Measurements from ENCODE around the gene EPB41L4B.

The EPB41L4B gene

GRCh38 chr9:109269839-109270238 lies 51.0 kb downstream of the EPB41L4B start:
- DNase-seq (ENCODE audit: low read depth): no peak

DNA sequence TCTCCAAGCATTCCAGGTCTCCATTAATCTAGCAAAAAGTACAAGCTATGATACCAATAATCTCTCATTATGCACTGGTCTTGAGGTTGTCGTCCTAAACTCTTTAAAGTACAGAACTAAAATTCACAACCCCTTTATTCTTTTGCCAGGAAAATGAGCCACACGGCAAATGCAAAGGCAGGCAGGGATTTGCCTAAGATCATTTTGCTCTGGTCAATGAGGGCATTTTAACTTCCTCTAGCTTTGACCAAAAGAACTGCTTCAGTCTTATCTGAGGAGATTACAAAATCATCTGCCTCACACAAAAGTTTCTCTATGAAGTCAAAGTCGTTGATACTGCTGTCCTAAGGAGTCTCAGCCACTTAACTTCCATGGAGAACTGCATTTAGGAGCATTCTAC lies 51.8 kb downstream of the EPB41L4B start:
- DNase-seq (ENCODE audit: low read depth): no peak

- no peak for DNase-seq (ENCODE audit: low read depth)
These were observed 53.3 kb downstream of the EPB41L4B start for GRCh38 chr9:109267555-109267954.

GRCh38 chr9:109264877-109265587 lies 55.8 kb downstream of the EPB41L4B start:
- no peak for DNase-seq (ENCODE audit: low read depth)

DNA sequence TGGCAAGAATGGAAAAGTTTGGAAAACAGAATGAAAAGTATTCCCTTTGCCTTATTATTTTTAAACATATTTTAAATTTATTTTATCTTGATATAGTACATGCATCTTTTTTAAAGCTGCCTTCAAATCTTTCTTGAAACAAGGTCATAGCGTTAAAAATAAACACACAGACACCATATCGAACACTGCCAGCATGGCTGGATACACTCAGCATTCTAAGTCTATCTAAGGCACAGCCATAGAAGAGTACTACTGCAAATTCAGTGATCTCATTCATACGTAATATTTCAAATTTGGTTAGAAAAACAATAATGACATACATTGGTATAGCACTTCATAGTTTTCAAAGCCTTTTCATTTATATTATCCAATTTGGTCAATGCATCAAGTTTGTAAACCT lies 57.5 kb downstream of the EPB41L4B start:
- DNase-seq (ENCODE audit: low read depth): no peak

DNA sequence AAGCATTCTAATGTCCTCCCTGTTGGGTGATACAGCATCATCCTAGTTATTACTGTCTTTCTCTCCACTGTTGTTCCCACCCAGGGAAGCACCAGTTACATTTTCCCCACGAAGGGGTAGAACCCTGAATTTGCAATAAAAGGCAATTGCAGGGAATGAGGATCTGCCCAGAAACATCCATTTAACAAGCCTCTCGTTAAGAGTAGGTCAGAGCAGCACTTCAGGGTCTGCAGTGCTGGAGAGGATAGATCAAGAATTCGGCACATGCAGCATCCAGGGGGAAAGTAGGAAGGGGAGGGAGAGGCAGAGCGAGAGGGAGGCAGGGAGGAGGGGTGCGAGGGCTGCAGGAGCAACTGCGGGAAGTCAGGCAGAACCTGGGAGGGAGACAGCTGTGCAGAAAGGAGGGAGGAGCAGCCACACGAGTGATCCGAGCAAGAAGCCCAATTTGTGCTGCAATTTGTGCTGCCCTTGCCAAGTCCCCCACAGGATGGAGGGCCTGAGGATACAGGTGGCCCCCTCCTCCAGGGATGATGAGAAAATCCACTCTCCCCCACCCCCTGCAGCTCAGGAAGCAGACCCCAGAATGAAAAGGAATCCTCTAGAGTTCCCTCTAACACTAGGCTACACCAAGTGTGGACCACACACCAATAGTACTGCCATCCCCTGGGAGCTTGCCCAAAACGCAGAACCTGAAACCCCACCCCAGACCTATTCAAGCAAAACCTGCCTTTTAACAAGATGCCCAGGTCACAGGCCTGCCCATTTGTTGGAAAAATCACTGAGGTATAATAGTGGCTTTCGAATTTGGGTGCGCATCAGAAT lies 62.2 kb downstream of the EPB41L4B start:
- DNase-seq (ENCODE audit: low read depth): no peak

DNA sequence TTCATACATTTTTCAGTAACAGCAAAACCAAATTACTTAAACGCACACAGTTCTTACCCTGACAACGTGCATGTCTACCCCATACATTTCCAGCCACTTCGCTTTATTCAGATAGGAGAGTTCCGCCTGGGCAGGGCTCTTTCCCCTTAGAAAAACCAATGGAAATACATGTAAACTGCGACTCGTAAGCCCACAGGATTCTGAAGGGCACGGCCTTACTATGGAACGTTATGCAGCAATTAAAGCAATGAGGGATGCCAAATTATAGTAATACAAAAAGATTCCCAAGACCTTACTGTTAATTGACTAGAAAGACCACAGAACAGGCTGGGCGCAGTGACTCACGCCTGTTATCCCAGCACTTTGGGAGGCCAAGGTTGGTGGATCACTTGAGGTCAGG lies 64.5 kb downstream of the EPB41L4B start:
- DNase-seq (ENCODE audit: low read depth): no peak

GRCh38 chr9:109255394-109255793 lies 65.5 kb downstream of the EPB41L4B start:
- no peak for DNase-seq (ENCODE audit: low read depth)

DNA sequence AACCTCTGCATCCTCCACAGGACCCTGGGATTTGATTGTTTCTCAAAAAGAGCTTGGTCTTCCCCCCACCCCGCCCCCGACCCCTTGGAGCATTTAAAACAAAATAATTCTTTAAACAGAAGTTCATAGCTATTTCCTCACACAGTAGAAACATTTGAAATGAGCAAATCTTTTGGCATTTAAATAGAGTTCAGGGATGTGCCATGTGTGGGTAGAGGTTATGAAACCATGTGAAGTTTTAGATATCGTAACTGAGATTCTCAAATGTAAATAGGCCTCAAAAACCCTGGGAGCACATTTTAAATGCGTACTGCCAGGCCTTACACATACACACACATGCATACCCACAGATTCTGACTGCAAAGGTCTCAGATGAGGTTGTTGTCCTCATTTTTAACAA lies 66.5 kb downstream of the EPB41L4B start:
- DNase-seq (ENCODE audit: low read depth): no peak

GRCh38 chr9:109253637-109254284 lies 67.1 kb downstream of the EPB41L4B start:
- no peak for DNase-seq (ENCODE audit: low read depth)

DNA sequence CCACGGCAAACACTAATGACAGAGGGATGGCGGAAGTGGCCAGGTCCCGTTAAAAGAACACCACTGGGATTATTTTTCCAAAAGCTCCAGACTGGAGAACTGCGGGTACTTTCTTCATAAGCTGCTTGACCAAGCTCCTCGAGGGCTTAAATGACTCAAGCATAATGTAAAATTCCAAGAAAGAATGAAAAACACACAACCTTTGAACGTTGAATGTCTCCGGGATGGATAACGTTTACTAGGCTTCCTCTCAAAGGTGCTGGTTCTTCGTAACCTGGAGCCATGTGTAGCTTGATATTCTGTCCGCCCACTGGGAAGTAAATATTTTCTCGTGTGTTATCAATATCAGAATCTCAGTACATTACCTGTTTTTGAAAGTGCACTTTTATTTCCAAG lies 67.6 kb downstream of the EPB41L4B start:
- no peak for DNase-seq (ENCODE audit: low read depth)

GRCh38 chr9:109252291-109252690 lies 68.6 kb downstream of the EPB41L4B start:
- DNase-seq (ENCODE audit: low read depth): no peak

DNA sequence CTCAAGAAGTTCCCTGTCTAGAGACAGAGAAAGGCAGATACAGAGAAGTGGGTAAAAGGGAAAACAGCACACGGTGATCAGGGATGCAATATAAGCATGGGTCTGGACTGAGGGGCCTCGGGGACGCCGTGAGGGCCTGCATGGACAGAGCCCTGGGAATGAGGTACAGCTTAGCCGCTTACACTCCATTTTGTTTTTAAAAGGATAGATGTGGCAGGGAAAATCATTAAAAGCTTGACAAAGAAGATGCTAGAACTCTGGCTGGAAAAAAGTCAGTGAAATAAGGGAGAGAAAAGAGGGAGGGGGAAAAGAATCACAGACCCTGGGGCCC lies 69.1 kb downstream of the EPB41L4B start:
- DNase-seq (ENCODE audit: low read depth): no peak

GRCh38 chr9:109251080-109251775 lies 69.6 kb downstream of the EPB41L4B start:
- no peak for DNase-seq (ENCODE audit: low read depth)

DNA sequence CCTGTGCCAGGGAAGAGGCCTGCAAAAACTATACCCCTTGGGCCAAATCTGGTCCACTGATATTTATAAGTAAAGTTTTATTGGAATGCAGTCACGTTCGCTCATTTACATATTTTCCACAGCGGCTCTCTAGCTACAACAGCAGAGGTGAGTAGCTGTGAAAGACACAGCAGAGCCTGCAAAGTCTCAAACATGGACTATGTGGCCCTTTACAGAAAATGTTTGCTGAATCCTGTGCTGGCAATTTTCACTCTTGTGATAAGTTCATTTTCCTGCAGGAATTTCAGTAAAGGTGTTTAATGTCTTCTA lies 70.1 kb downstream of the EPB41L4B start:
- no peak for DNase-seq (ENCODE audit: low read depth)

- no peak for DNase-seq (ENCODE audit: low read depth)
These were observed 70.5 kb downstream of the EPB41L4B start for GRCh38 chr9:109250311-109250741.

GRCh38 chr9:109249615-109250014 lies 71.2 kb downstream of the EPB41L4B start:
- DNase-seq (ENCODE audit: low read depth): no peak

DNA sequence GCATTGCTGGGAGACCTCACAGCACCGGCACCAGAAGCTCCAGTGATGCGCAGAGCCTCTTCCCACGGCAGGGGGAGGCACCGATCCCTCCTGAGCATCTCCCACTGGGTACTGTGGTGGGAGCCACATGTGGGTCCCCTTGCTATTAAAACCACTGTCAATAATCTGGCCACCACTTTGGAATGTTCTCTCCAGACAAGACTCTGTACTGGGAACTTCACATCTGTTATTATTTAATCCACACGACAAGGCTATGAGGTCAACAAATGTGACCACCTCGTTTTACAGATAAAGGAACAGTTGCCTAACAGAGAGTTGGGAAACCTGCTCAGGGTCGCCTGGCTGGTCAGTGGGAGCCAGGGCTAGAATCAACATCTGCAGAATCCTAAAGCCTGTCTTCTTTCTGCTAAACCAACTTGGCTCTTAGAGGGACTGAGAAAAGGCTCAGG lies 72.7 kb downstream of the EPB41L4B start:
- DNase-seq (ENCODE audit: low read depth): no peak

DNA sequence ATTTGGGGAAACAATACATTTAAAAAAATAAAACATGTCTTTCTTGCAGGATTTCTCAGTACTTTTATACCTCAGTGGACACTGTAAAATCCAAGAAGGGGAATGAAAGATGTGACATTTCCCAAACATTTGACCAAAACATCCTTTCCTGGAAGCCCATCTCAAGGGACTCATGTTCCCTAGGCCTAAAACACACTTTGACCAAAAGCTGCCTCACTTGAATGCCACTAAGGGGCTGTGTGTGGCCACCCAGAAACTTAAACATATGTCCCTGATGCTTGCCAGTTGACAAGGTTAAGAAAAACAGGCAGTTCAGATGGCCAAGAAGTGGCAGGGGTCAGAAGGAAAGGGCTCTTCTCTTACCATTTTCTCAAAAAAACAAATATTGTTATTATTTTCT lies 73.6 kb downstream of the EPB41L4B start:
- no peak for DNase-seq (ENCODE audit: low read depth)

DNA sequence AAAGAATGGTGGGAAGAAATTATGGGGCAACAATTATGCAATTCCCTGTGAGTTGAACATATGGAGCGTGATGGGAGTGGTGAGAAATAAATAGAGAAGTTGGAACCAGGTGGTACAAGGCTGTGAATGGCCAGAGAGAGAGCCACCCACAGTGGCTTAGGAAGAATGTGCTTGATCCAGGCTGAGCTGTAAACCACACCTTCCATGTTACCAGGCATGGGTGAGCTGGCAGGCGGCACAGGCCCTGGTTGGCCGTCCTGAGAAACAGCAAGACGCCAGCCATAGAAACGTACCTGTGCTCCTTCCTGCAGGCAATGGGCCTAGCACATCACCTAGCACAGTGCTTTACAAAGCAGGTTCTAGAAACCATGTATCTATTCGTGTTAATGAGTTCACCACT lies 74.3 kb downstream of the EPB41L4B start:
- no peak for DNase-seq (ENCODE audit: low read depth)

GRCh38 chr9:109245310-109245897 lies 75.5 kb downstream of the EPB41L4B start:
- DNase-seq (ENCODE audit: low read depth): no peak
